Retina (tissue), 1 donor: ENCODE measurements around the gene NPBWR2.

ENCODE experiments used
- DNase-seq: peaks from one replicate; pipeline ENCODE4 v3.0.0-alpha.2; 2016

NPBWR2 gene

GRCh38 chr20:64106981-64107735 lies at the start of gene NPBWR2:
Gene NPBWR2, minus strand, starts transcription at chr20:64107565. Its CDS starts 734 bp downstream, at chr20:64106831.
- peak; percentile 28 for DNase-seq

GRCh38 chr20:64156136-64156885 lies 48.9 kb upstream of the NPBWR2 start:
- peak; percentile 81 for DNase-seq

- peak; percentile 68 for DNase-seq
Measured at GRCh38 chr20:64155258-64156135, 48.1 kb upstream of the NPBWR2 start.

GRCh38 chr20:64154590-64155257 lies 47.4 kb upstream of the NPBWR2 start:
- no peak for DNase-seq

GRCh38 chr20:64153861-64154589 lies 46.7 kb upstream of the NPBWR2 start:
- no peak for DNase-seq

GRCh38 chr20:64153410-64153809 lies 46.0 kb upstream of the NPBWR2 start:
- DNase-seq, result no peak

- no peak for DNase-seq
Measured at GRCh38 chr20:64152906-64153305, 45.5 kb upstream of the NPBWR2 start.

- no peak for DNase-seq
Measured at GRCh38 chr20:64151633-64152530, 44.5 kb upstream of the NPBWR2 start.

- DNase-seq, result no peak
Measured at GRCh38 chr20:64150756-64151632, 43.6 kb upstream of the NPBWR2 start.

GRCh38 chr20:64149809-64150560 lies 42.6 kb upstream of the NPBWR2 start:
- no peak for DNase-seq

GRCh38 chr20:64149141-64149540 lies 41.8 kb upstream of the NPBWR2 start:
- DNase-seq, result no peak

GRCh38 chr20:64148581-64148980 lies 41.2 kb upstream of the NPBWR2 start:
- no peak for DNase-seq

- peak; percentile 19 for DNase-seq
Measured at GRCh38 chr20:64146936-64147477, 39.6 kb upstream of the NPBWR2 start.

GRCh38 chr20:64146301-64146935 lies 39.1 kb upstream of the NPBWR2 start:
- DNase-seq, result peak; percentile 54

GRCh38 chr20:64145458-64146300 lies 38.3 kb upstream of the NPBWR2 start:
- DNase-seq, result no peak

GRCh38 chr20:64144144-64144912 lies 37.0 kb upstream of the NPBWR2 start:
- DNase-seq, result no peak
